DOHH2 (cell line): ENCODE data around the gene SCRN2.

Experiments used
- EZH2phosphoT487 ChIP-seq: fragments of 200-600 bp; sonication (generic); IDR thresholded peaks from 2 replicates; pipeline ENCODE4 v1.6.1; 2017; ENCODE audit warnings: borderline replicate concordance, mild to moderate bottlenecking, antibody characterized with exemption, low read length, moderate library complexity, mixed read lengths
- TF ChIP-seq, protein P1 (sequence below): fragments of 200-600 bp; sonication (generic); IDR thresholded peaks from one replicate; pipeline ENCODE4 v1.5.1; 2014; ENCODE audit warnings: antibody characterized with exemption, mild to moderate bottlenecking, low read depth, low read length; ENCODE audit not compliant: poor library complexity, severe bottlenecking

GRCh38 chr17:47800686-47801085 is 40.4 kb downstream of the SCRN2 start:
- TF ChIP-seq, protein P1, sequence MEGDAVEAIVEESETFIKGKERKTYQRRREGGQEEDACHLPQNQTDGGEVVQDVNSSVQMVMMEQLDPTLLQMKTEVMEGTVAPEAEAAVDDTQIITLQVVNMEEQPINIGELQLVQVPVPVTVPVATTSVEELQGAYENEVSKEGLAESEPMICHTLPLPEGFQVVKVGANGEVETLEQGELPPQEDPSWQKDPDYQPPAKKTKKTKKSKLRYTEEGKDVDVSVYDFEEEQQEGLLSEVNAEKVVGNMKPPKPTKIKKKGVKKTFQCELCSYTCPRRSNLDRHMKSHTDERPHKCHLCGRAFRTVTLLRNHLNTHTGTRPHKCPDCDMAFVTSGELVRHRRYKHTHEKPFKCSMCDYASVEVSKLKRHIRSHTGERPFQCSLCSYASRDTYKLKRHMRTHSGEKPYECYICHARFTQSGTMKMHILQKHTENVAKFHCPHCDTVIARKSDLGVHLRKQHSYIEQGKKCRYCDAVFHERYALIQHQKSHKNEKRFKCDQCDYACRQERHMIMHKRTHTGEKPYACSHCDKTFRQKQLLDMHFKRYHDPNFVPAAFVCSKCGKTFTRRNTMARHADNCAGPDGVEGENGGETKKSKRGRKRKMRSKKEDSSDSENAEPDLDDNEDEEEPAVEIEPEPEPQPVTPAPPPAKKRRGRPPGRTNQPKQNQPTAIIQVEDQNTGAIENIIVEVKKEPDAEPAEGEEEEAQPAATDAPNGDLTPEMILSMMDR: no peak
- no peak for TF ChIP-seq EZH2phosphoT487
